ENCODE results near the gene POLR1F. TPM values are rescaled to one million over a fixed set of nuclear protein-coding genes. Genes with fewer than 3 reads are reported as not detected.

Gene POLR1F
- 10 to 100 TPM; 14.2 to 18.5 TPM for total RNA-seq

GRCh38 chr7:19708397-19709248 is at the start of gene POLR1F:
POLR1F (minus strand) TSS chr7:19709037; CDS start chr7:19709016, 21 bp downstream.
- H3K27me3 Mint-ChIP-seq, result peaks cover 4% of the 10 kb centered on the region
- DNase-seq, result peak; percentile 93
- no peaks in the 10 kb centered on the region for H3K9me3 Mint-ChIP-seq
- POLR2A ChIA-PET, result interaction anchor here (0.8 to 1.4 kb wide), 2 partner anchors 9 to 34 kb away, joined by 3 to 9 read pairs; no protein-coding TSS in a partner anchor
- H3K4me1 Mint-ChIP-seq, result peaks cover 33% of the 10 kb centered on the region
- H3K27ac Mint-ChIP-seq, result peak within 1 kb of the TSS; percentile 94
- peak within 1 kb of the TSS; percentile 97 for H3K4me3 Mint-ChIP-seq
- H3K36me3 Mint-ChIP-seq, result peaks cover 5% of the 10 kb centered on the region
- peak; percentile 97 for ATAC-seq (ENCODE audit: low read depth)

- no peak for DNase-seq
- H3K4me1 Mint-ChIP-seq, result no peaks in the 10 kb centered on the region
- no peak for ATAC-seq (ENCODE audit: low read depth)
Observed at GRCh38 chr7:19754521-19755116, 45.8 kb upstream of the POLR1F start.

GRCh38 chr7:19752020-19752419 is 43.2 kb upstream of the POLR1F start:
- no peak overlapping the region for H3K27ac Mint-ChIP-seq

More at GRCh38 chr7:19754521-19755116, 45.8 kb upstream of the POLR1F start:
- Mint-ChIP-seq H3K27me3 (peaks cover 4% of the 10 kb centered on the region), H3K9me3 (no peaks in the 10 kb centered on the region), H3K36me3 (no peaks in the 10 kb centered on the region), H3K4me3 (no peak overlapping the region), H3K27ac (no peak overlapping the region)
- POLR2A ChIA-PET, result no interaction called here

GRCh38 chr7:19749658-19750057 is 40.8 kb upstream of the POLR1F start:
- H3K27ac Mint-ChIP-seq, result no peak overlapping the region
- no peaks in the 10 kb centered on the region for H3K36me3 Mint-ChIP-seq
- H3K4me3 Mint-ChIP-seq, result no peak overlapping the region
- H3K27me3 Mint-ChIP-seq, result peaks cover 2% of the 10 kb centered on the region
- ATAC-seq (ENCODE audit: low read depth), result no peak
- POLR2A ChIA-PET, result no interaction called here
- no peaks in the 10 kb centered on the region for H3K4me1 Mint-ChIP-seq
- no peak for DNase-seq
- no peaks in the 10 kb centered on the region for H3K9me3 Mint-ChIP-seq

More at GRCh38 chr7:19752020-19752419, 43.2 kb upstream of the POLR1F start:
- Mint-ChIP-seq H3K27me3 (peaks cover 4% of the 10 kb centered on the region), H3K4me1 (no peaks in the 10 kb centered on the region), H3K9me3 (no peaks in the 10 kb centered on the region), H3K36me3 (no peaks in the 10 kb centered on the region), H3K4me3 (no peak overlapping the region)
- ATAC-seq (ENCODE audit: low read depth) (no peak), DNase-seq (no peak)
- POLR2A ChIA-PET, result no interaction called here

GRCh38 chr7:19747740-19748339 is 39.0 kb upstream of the POLR1F start:
- Mint-ChIP-seq H3K27ac (no peak overlapping the region), H3K9me3 (no peaks in the 10 kb centered on the region), H3K4me1 (no peaks in the 10 kb centered on the region), H3K27me3 (peaks cover 4% of the 10 kb centered on the region), H3K36me3 (no peaks in the 10 kb centered on the region), H3K4me3 (no peak overlapping the region)
- DNase-seq, result no peak
- POLR2A ChIA-PET, result no interaction called here
- ATAC-seq (ENCODE audit: low read depth), result no peak

GRCh38 chr7:19744075-19744474 is 35.2 kb upstream of the POLR1F start:
- Mint-ChIP-seq H3K4me1 (no peaks in the 10 kb centered on the region), H3K9me3 (no peaks in the 10 kb centered on the region), H3K4me3 (no peak overlapping the region), H3K27ac (no peak overlapping the region), H3K27me3 (peaks cover 4% of the 10 kb centered on the region), H3K36me3 (no peaks in the 10 kb centered on the region)
- no peak for DNase-seq
- POLR2A ChIA-PET, result no interaction called here
- ATAC-seq (ENCODE audit: low read depth), result no peak

- Mint-ChIP-seq H3K9me3 (no peaks in the 10 kb centered on the region), H3K4me3 (no peak overlapping the region), H3K4me1 (no peaks in the 10 kb centered on the region), H3K27ac (no peak overlapping the region), H3K36me3 (no peaks in the 10 kb centered on the region), H3K27me3 (peaks cover 3% of the 10 kb centered on the region)
- POLR2A ChIA-PET, result no interaction called here
- ATAC-seq (ENCODE audit: low read depth) (no peak), DNase-seq (no peak)
Observed at GRCh38 chr7:19728716-19729115, 19.9 kb upstream of the POLR1F start.

GRCh38 chr7:19725770-19726169 is 16.9 kb upstream of the POLR1F start:
- peaks cover 3% of the 10 kb centered on the region for H3K27me3 Mint-ChIP-seq

GRCh38 chr7:19715499-19715898 is 6.7 kb upstream of the POLR1F start:
- no peaks in the 10 kb centered on the region for H3K4me1 Mint-ChIP-seq
- POLR2A ChIA-PET, result no interaction called here
- DNase-seq, result no peak
- peaks cover 7% of the 10 kb centered on the region for H3K27me3 Mint-ChIP-seq
- no peak overlapping the region for H3K27ac Mint-ChIP-seq
- no peaks in the 10 kb centered on the region for H3K36me3 Mint-ChIP-seq
- ATAC-seq (ENCODE audit: low read depth), result no peak
- no peak overlapping the region for H3K4me3 Mint-ChIP-seq
- no peaks in the 10 kb centered on the region for H3K9me3 Mint-ChIP-seq

More at GRCh38 chr7:19725770-19726169, 16.9 kb upstream of the POLR1F start:
- ATAC-seq (ENCODE audit: low read depth), result no peak
- Mint-ChIP-seq H3K36me3 (no peaks in the 10 kb centered on the region), H3K27ac (no peak overlapping the region), H3K4me3 (no peak overlapping the region), H3K9me3 (no peaks in the 10 kb centered on the region), H3K4me1 (no peaks in the 10 kb centered on the region)
- DNase-seq, result no peak
- POLR2A ChIA-PET, result no interaction called here

- DNase-seq, result no peak
- H3K27ac Mint-ChIP-seq, result no peak overlapping the region
- H3K9me3 Mint-ChIP-seq, result no peaks in the 10 kb centered on the region
- peaks cover 7% of the 10 kb centered on the region for H3K4me1 Mint-ChIP-seq
- peaks cover 7% of the 10 kb centered on the region for H3K27me3 Mint-ChIP-seq
- H3K36me3 Mint-ChIP-seq, result no peaks in the 10 kb centered on the region
- no peak overlapping the region for H3K4me3 Mint-ChIP-seq
- POLR2A ChIA-PET, result no interaction called here
- ATAC-seq (ENCODE audit: low read depth), result no peak
Observed at GRCh38 chr7:19713676-19714075, 4.8 kb upstream of the POLR1F start.

GRCh38 chr7:19709249-19709578 is 377 bp upstream of the POLR1F start:
- ATAC-seq (ENCODE audit: low read depth) (no peak), DNase-seq (no peak)
- H3K9me3 Mint-ChIP-seq, result no peaks in the 10 kb centered on the region
- peaks cover 4% of the 10 kb centered on the region for H3K27me3 Mint-ChIP-seq
- peaks cover 2% of the 10 kb centered on the region for H3K36me3 Mint-ChIP-seq
- peaks cover 33% of the 10 kb centered on the region for H3K4me1 Mint-ChIP-seq
- peak overlapping the region; percentile 94 for H3K27ac Mint-ChIP-seq
- H3K4me3 Mint-ChIP-seq, result peak overlapping the region; percentile 97
- POLR2A ChIA-PET, result interaction anchor here (0.8 to 1.4 kb wide), 2 partner anchors 9 to 33 kb away, joined by 3 to 9 read pairs; no protein-coding TSS in a partner anchor

GRCh38 chr7:19707240-19707639 is 1.6 kb downstream of the POLR1F start:
- peaks cover 4% of the 10 kb centered on the region for H3K27me3 Mint-ChIP-seq
- ATAC-seq (ENCODE audit: low read depth) (no peak), DNase-seq (no peak)
- H3K27ac Mint-ChIP-seq, result no peak overlapping the region
- peaks cover 5% of the 10 kb centered on the region for H3K36me3 Mint-ChIP-seq
- peaks cover 33% of the 10 kb centered on the region for H3K4me1 Mint-ChIP-seq
- POLR2A ChIA-PET, result no interaction called here
- H3K4me3 Mint-ChIP-seq, result peak overlapping the region; percentile 97
- H3K9me3 Mint-ChIP-seq, result no peaks in the 10 kb centered on the region

GRCh38 chr7:19705663-19706062 is 3.2 kb downstream of the POLR1F start:
- Mint-ChIP-seq H3K9me3 (no peaks in the 10 kb centered on the region), H3K36me3 (peaks cover 5% of the 10 kb centered on the region), H3K4me1 (peaks cover 33% of the 10 kb centered on the region), H3K4me3 (no peak overlapping the region), H3K27me3 (no peaks in the 10 kb centered on the region), H3K27ac (no peak overlapping the region)
- DNase-seq (no peak), ATAC-seq (ENCODE audit: low read depth) (no peak)
- POLR2A ChIA-PET, result no interaction called here

GRCh38 chr7:19701471-19701870 is 7.4 kb downstream of the POLR1F start:
- H3K4me3 Mint-ChIP-seq, result no peak overlapping the region
- POLR2A ChIA-PET, result no interaction called here
- peaks cover 8% of the 10 kb centered on the region for H3K4me1 Mint-ChIP-seq
- H3K36me3 Mint-ChIP-seq, result peaks cover 13% of the 10 kb centered on the region
- no peaks in the 10 kb centered on the region for H3K9me3 Mint-ChIP-seq
- no peaks in the 10 kb centered on the region for H3K27me3 Mint-ChIP-seq
- no peak overlapping the region for H3K27ac Mint-ChIP-seq
- DNase-seq (no peak), ATAC-seq (ENCODE audit: low read depth) (no peak)

All from activated naive CD8-positive, alpha-beta T cell treated with anti-CD3 and anti-CD28 coated beads, Interleukin-2, amount 10 ng/mL, durations not matched to agents 7 days and 5 days (primary cell).